GM21786 (cell line): ENCODE results near the gene EHD4.

Experiments used
- ATAC-seq: cut with Tn5 transposase; IDR thresholded peaks from one replicate; pipeline ENCODE4 v1.9.1; 2021; ENCODE audit not compliant: unreplicated experiment

The EHD4 gene

DNA sequence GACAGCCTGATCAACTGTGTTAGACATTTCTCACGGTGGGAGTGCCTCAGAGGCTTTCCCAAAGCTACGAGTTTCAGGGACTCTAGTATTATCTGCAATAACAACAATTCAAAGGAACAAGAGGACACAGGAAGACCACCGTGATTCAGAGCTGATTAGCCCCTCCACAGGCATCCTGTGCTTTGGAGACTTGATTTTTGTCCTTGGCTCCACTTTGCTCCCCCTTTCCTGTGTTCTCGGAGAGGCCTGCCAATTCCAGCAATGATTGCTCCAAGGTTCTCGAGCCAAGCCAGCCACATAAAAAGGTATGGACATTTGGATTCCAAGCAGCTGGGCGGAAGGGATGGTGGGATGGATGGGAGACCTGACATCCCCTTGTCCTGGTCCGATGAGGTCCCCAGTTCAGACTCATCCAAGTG lies 14.3 kb downstream of the EHD4 start:
- ATAC-seq, result no peak

DNA sequence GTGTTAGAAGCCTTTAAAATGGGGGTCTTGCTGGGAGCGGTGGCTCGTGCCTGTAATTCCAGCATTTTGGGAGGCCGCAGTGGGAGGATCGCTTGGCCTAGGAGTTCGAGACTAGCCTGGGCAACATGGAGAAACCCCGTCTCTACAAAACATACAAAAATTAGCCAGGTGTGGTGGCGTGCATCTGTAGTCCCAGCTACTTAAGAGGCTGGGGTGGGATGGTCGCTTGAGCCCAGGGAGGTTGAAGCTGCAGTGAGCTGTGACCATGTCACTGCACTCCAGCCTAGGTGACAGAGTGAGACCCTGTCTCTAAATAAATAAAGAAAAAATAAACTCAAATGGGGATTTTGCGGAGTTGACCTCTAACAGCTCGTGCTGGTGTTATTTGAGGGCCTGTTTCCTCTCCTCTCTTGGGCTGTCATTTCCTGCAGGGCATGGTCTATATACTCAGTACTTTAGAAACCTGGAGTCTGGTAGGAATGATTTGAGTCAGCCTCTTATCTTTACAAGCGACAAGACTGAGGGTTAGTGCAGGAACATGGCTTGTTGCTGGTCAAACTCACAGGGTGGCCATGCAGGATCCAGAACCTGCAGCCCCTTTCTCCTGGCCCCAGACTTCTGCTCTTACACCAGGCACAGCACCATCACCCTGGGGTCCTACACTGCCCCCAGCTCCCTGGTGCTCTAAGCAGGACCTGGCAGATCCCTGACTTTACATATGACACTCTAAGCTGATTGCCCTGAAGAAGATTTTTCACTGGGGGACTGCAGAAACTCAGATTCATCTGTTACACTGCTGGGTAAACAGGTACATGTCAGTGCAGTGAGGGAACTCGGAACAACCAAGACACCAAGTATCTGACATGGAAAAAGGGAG lies 15.1 kb downstream of the EHD4 start:
- peak; percentile 78 for ATAC-seq

DNA sequence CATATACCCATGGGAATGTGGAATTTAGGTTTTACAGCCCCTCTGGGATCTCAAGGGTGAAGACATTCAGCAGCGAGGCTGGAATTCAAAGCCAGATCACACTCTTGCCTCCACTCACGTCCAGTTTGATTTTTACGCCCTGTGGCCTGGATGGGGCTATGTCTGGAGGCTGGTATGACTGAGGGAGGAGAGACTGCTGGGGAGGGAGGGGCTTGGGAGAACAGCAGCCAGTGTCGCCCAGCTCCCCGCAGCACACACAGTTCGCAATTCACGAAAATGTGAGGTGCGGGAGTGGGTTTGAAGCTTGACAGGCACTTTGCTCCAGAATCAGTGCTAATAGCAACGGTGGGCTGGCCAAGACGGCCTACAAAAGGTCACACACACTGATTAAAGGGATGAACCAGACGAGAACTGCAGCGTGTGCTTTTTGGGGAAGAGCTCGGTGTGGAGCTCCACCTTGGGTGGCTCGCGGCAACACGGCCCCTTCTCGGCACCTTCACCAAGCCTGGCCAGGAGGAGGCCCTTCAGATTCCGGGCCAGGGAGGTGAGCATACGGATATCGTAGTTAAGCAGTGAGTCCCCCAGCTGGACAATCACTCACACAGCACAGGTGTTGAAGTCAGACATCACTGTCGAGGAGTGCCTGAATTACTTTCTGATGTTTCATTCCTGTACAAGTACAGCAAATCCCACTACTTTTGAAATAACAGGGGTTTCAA lies 16.4 kb downstream of the EHD4 start:
- ATAC-seq, result no peak

DNA sequence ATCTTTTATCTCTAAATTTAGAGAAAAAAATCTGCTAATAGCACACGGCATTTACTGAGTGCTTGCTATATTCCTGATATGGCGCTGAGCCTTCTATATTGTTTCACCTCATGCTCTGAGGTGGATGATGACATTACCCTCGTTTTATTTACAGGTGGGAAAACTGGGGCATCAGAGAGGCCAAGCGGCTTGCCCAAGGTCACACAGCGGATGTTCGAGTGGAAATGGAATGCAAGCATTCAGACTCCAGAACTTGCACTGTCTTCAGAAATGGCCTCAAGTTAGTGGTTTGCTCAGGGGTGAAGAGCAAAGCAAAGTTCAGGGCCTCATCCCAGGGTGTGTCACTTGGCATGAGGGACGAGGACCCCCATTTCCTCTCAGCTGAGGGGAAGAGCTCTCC lies 17.3 kb downstream of the EHD4 start:
- ATAC-seq, result no peak

DNA sequence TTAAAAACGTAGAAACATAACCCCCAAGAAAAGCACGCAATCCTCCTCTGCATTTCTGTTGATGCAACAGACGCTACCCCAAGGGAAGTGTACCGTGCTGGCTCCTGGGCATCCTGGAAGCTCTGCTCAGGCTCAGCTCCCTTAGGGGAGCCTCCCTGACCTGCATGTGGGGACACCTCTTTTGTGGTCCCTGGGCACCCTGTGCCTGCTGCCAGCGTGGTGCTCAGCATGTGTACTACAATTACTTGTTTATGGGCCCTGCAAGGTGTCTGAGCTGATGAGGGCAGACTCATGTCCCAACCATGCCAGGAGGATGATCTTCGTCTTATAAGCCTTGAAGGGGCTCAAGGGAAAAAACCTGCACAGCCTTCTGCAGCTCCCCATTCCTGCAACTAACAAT lies 18.3 kb downstream of the EHD4 start:
- no peak for ATAC-seq

DNA sequence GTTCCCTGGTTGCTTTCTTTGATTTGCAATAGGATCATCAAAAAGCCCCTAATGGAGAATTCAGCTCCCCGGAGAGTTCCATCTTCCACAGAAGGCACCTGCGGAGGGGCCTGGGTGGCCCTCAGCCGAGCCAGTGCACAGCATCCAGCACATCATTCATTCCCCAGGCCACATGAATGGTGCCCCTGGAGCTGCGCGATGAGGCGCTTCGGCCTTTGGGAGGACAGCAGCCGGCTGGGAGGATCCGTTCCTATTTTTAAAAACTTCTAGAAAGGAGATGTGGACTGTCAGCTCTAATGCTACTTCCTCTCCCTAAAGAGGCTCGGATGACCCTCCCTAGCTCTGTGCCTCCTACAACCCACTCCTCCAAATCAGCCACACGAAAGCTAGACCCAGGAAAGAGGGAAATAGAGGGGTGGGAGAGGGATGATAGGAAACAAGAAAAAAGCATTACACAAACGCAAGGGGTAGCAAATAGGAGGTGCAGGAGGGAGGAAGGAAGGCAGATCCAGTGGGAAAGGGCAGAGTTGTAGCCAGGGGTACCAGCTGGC lies 20.3 kb downstream of the EHD4 start:
- no peak for ATAC-seq

DNA sequence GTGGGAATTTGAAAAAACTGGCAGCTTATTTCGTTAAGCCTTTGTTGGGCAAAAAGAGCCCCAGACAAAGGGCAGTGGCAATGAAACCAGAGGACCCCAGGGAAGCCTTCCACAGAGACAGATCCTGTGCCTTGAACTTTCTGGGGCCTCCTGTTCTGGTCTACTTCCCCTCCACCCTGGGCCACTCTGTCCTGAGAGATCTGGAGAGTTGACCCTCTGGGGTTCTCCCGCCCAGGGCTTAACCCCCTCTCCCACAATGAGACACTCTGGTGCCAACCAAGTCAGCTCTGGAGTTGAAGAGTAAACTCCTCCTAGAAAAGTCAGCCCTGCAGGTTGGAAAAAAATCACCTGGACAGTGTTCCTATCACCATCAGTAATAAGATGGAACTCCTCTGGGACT lies 20.8 kb downstream of the EHD4 start:
- ATAC-seq, result no peak

DNA sequence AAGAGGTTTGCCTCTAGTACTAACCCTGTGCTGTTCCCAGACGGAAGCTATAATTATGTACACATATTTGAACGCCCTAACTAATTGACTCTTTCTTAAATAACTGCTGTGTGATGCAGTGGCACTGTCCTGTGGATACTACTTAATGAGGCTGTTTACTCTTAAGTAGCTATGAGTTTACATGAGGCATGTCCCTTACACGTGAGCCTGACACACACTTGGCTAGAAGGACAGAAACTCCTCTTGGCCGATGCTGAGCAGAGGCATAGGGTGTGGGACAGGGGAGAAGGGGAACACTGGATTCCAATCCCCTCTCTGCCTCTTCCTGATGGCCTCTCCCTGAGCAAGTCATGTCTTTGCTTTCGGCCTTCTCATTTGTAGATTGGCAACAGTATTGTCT lies 21.9 kb downstream of the EHD4 start:
- no peak for ATAC-seq

DNA sequence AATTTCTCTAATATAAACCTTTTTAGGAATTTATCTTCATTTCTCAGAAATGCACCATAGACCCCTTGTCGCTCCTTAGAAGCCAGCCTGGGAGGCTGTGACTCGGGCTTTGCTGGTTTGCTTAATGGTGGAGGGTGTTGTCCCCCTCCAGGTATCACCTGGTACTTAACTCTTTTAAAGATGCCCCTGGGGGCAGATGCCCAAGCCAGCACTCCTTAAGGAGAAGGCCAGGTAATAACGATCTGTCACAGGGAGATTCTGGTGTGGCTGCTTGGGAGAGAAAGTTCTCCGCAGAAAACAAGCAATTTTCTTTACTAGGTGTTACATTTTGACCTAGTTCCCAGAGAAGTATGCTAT lies 22.3 kb downstream of the EHD4 start:
- no peak for ATAC-seq

DNA sequence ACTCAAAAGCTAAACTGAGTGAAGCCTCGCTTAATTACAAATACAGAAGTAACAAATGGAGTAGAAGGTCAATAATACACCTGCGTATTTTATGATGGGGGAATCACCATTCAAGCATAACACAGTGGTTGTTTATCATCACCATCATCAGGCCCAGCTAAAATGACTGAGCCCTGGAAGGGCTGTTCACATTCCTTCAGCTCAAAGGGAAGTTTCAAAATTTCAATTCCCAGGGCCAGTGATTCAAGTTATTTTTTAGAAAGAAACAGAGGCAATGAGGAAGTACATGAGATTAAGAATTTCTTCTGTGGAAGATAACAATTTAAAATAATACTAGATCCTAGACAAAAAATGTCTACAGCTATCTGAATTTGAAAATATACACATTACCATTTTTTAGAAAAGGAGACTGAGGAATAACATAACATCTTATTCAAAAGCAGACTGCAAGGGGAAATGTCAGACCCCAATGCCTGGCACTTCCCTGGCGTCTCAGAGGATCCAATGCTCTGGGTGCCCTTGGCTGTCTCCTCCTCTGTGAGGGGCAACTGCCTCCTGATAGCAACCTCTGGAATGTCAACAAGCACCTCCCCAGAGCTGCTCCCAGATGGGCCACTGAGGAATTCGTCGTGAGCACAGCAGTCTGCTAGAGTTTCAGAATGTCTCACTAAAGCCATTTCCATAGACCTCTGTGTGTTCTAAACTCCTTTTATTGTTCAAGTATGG lies 22.8 kb downstream of the EHD4 start:
- ATAC-seq, result no peak

DNA sequence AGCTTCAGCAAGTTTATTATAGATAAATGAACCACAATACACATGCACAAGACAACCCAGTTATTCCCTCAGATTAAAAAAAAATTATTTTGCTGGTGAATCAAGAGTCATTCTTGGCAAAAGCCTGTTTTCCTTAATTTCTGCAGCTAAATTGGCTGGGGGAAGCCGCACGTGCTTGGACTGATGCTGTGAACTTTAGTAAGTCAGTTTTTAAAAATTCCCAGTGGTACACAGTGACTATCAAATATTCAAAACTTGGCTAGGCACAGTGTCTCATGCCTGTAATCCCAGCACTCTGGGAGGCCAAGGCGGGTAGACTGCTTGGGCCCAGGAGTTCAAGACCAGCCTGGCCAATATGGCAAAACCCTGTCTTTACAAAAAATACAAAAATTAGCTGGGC lies 23.9 kb downstream of the EHD4 start:
- ATAC-seq, result no peak

DNA sequence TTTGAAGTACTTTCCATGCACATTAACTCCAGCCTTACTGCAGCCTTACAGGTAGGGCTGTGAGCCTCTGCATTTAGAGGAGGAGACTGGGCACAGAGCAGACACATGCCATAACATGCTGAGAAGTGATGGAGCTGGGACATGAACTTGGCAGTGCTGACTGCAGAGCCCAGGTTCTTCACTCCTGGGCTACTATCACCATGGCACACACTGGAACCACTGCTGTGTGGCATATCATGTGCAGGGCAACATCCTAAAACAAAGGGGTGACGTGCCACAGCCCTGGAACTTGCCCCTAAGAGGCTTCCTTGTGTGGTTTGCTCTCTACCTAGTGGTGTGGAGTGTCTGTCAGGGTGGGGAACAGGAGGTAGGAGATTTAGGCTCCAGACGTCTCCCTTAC lies 25.4 kb downstream of the EHD4 start:
- no peak for ATAC-seq

DNA sequence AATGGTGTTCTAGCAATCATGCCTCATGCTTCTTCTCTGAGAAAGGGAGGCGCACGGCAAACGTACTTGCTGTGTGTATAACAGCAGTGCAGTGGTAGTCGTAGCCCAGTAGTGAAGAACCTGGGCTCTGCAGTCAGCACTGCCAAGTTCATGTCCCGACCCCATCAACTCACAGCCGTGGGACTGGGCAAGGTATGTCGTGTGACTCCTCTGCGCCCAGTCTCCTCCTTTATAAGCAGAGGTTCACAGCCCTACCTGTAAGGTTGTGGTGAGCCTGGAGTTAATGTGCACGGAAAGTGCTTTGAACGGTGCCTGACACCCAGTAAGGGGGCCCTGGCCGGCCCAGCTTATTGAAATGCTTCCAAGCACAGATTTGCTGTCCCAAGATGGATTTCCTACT lies 26.6 kb downstream of the EHD4 start:
- no peak for ATAC-seq

DNA sequence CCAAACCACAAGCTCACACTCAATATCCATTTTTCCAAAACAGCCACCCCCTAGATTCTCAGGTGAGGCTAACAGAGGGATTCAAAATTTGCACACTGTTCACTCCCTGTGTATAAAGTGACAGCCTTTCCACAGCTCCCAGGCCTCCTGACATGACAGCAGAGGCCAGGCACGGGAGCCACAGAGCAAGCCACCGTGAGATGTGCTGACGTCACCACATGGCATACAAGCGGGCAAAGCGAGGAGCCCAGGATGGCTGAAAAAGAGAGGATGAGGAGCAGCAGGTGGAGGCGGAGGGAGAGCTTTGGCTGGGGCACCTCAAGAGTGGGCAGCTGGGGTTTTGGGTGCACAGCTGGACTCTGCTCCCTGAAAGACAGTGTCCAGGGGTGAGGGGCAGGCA lies 27.1 kb downstream of the EHD4 start:
- no peak for ATAC-seq

DNA sequence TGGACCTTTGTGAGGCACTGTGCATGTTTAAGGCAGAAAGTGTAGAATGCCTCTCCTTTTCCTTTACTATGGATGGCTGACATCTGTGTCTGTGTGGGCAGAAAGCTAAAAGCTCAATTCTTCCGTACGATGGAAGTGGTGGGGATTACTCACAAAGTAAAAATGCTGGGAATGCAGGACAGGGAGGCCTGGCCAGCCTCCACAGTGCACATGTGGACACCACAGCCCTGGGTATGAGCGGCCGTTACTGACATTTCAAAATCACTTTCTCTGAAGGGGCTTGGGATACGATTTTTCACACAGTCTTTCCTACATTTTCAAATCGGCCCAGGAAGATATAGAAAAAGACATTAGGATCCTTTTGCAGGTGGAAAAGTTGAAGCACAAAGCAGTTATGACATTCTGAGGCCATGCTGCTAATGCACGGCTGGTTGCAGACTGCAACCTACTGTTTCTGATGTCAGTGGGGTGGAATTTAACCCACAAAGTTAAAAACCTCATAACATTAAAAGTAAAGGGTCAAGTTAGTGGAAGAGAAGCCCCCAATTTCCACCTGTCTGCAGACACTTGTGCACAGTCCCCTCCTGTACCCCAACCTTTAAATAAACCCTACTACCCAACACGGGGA lies 27.9 kb downstream of the EHD4 start:
- no peak for ATAC-seq

DNA sequence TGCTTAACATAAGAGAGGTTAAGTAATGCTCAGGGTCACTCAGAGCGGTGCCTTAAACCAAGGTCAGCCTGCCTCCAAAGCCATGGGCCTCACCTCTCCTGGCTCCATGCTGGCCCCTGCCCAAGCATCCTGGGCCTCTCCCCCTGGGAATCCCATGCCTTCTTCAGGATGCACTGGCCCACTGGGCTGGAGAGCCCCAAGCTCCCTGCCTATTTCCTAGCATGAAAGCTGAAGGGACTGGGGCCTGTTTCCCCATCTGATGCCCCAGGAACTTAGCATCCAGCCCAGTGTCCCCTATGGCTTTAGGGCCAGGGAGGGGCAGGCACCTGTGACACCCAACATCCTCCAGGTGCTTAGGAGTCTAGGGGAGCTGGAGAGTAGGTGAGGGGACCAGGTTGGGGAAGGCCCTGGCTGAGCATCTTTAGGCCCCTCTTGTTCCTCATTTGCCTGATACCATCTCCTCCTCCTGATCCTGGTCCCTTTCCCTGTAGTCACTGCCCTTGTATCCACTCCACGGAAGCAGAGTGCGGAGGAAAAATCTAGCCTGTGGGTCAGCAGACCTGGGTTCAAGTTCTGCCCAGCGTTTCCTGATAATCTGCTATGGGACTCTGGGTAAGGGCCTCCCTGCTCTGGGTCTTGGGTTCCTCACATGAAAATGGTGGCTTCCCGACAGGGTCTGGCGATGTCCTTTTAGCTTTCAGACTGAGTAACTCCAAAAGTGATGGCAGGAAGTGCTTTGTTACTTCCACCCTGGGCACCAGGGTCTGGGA lies 28.6 kb downstream of the EHD4 start:
- no peak for ATAC-seq

DNA sequence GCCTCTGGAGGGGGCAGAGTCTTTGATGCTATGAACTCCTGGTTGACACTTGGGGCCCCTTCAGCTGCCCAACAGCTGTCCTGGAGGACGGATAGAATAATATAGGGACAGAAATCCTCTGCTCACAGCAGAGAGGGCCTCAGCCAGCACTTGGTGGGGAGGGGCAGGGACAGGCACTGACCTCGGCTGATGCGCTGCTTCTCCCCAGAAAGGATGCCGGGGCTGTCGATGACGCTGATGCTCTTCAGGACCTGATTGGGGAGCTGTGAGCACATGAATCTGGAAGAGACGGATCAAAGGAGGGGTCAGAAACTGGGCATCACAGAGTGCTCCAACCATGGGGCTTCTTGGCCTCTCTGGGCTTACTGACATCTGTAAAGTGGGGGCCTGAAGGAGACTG lies 29.5 kb downstream of the EHD4 start:
- no peak for ATAC-seq

DNA sequence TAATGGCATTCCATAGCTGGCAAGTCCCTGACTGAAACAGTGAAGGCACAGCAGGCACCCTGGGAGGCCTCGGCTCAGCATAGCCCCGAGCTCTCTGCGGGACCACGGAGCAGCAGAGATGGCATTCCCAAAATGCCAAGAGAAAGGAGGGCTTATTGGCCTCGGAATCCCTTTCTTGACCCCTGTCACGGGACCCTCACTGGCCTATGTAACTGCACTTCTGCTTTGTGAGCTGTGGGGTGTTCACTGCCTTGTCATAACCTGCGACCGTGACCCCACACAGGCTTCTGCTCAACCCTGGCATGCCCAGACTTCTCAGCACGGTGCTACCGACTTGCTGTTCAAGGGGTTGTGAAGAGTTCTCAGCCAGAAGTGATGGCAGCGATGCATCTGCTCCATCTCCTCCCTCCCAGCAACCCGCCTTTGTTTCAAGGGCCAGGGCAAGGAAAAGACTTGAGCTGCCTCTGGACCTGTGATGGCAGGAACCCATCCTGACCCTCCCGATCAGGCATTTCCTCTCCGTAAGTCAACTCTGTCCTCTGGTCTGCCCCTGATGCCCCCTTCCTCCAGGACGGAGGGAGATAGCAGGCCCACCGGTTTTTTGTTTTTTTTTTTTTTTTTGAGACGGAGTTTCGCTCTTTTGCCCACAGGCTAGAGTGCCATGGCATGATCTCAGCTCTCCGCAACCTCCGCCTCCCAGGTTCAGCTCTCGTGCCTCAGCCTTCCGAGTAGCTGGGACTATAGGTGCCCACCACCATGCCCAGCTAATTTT lies 30.5 kb downstream of the EHD4 start:
- no peak for ATAC-seq

DNA sequence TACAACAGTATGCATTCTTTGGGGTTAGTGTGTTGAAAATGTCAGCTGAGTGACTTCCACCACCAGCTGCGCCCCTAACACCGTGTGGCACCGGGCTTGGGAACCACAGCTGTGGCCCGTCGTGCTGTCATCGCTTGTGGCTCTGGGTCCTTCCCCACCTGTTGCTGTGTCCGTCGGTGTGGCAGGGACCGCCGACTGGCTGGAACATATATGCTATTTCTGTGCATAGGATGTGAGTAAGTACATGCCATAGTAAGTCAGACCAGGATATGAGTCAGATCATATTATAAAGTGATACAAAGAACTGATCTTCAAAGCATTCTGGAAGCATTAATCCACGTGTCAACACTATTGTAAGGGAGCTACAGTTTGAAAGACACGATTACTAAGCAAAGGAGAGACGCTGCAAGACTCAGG lies 31.9 kb downstream of the EHD4 start:
- no peak for ATAC-seq

DNA sequence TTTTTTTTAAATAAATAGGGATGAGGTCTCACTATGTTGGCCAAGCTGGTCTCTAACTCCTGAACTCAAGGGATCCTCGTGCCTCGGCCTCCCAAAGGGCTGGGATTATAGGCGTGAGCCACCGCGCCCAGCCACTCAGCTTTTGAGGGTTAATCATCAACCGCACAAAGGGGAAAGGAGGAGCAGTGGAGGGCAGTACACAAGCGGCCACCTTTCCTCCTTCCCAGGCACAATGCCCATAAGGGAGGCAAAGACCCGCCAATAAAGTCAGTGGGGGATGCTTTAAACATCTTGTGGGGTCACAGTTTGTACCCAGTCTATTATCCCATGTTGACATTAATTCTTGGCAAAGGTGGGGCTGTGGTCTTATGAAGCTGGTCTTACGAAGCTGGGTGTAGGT lies 32.4 kb downstream of the EHD4 start:
- no peak for ATAC-seq
